A549 (cell line): ENCODE data around the gene SPHK1.

Experiments
- CBX2 ChIP-seq: fragments of 200-600 bp; sonication (generic); IDR thresholded peaks from 2 replicates; pipeline ENCODE4 v1.6.1; 2016; ENCODE audit warnings: low read depth, mild to moderate bottlenecking, borderline replicate concordance
- EHMT2 ChIP-seq: fragments of 200-600 bp; sonication (generic); IDR thresholded peaks from 2 replicates; pipeline ENCODE4 v1.6.1; 2016; ENCODE audit warnings: antibody characterized with exemption, low read depth, mild to moderate bottlenecking, moderate library complexity
- FOSL2 ChIP-seq, 2 experiments: fragments of 450-650 bp in 1 of 2; fragments of >200 bp in 1 of 2; sonication (Bioruptor Twin) in 1 of 2; formaldehyde crosslinking; IDR thresholded peaks; 2 replicates each; pipeline versions ENCODE4 v1.5.0 to v1.6.1; 2016 to 2020; ENCODE audit warnings: mild to moderate bottlenecking in 1 of 2, moderate library complexity in 1 of 2
- MAFK ChIP-seq: fragments of 450-650 bp; IDR thresholded peaks from 2 replicates; pipeline ENCODE4 v1.6.1; 2014; ENCODE audit not compliant: partially characterized antibody
- PBX3 ChIP-seq: IDR thresholded peaks from 2 replicates; pipeline ENCODE4 v1.6.1; 2012
- POLR2A ChIP-seq: IDR thresholded peaks from 2 replicates; pipeline ENCODE4 v1.6.1; 2012; ENCODE audit warnings: mild to moderate bottlenecking, low read length
- TF ChIP-seq, protein P1 (sequence below): fragments of >200 bp; sonication (Bioruptor Twin); formaldehyde crosslinking; IDR thresholded peaks from 3 replicates; pipeline ENCODE4 v1.5.1; 2016

GRCh38 chr17:76428511-76428910 lies 44.1 kb downstream of the SPHK1 start:
- TF ChIP-seq, protein P1, sequence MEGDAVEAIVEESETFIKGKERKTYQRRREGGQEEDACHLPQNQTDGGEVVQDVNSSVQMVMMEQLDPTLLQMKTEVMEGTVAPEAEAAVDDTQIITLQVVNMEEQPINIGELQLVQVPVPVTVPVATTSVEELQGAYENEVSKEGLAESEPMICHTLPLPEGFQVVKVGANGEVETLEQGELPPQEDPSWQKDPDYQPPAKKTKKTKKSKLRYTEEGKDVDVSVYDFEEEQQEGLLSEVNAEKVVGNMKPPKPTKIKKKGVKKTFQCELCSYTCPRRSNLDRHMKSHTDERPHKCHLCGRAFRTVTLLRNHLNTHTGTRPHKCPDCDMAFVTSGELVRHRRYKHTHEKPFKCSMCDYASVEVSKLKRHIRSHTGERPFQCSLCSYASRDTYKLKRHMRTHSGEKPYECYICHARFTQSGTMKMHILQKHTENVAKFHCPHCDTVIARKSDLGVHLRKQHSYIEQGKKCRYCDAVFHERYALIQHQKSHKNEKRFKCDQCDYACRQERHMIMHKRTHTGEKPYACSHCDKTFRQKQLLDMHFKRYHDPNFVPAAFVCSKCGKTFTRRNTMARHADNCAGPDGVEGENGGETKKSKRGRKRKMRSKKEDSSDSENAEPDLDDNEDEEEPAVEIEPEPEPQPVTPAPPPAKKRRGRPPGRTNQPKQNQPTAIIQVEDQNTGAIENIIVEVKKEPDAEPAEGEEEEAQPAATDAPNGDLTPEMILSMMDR = no peak
- TF ChIP-seq EHMT2 (no peak), MAFK (no peak), CBX2 (no peak), POLR2A (no peak), PBX3 (no peak), FOSL2 (IDR thresholded peaks at IDR 0.05) (no peak), FOSL2 (CRISPR knock-in tag; IDR thresholded peaks at IDR 0.05) (no peak)
